ENCODE data around the gene PSMA6.
"Not testable (repeated sequence)": the region's sequence is repeated elsewhere in the genome, so short reads cannot be mapped to it uniquely, and the experiment has no call there.

Gene PSMA6

DNA sequence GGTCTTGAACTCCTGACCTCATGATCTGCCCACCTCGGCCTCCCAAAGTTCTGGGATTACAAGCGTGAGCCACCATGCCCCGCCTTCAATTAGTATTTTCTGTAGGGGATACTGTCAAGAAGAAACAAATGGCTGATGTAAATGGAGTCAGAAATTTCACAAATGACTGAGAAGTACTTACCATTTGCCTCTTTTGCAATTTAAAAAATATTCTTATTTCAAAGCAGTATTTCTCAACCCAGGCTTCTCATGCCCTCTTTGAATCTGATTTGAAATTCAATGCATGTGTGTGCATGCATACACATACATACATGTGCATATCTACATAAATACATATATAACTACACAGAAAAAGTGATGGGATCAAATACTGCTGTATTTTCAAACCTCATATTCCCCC lies 4.4 kb downstream of the PSMA6 start:
- Histone ChIP-seq H3K4me3 (ENCODE audit: severe bottlenecking) (no peak overlapping the region), H3K4me1 (ENCODE audit: insufficient read depth, poor library complexity, severe bottlenecking) (peaks cover 24% of the 10 kb centered on the region), H3K36me3 (ENCODE audit: low read depth) (peaks cover 57% of the 10 kb centered on the region), H3K9me3 (ENCODE audit: severe bottlenecking) (no peaks in the 10 kb centered on the region), H3K27ac (ENCODE audit: poor library complexity, severe bottlenecking) (no peak overlapping the region), H3K27me3 (ENCODE audit: insufficient read depth, poor library complexity, severe bottlenecking) (no peaks in the 10 kb centered on the region)
- no peak for DNase-seq (ENCODE audit: low spot score)
- TF ChIP-seq, protein P1, sequence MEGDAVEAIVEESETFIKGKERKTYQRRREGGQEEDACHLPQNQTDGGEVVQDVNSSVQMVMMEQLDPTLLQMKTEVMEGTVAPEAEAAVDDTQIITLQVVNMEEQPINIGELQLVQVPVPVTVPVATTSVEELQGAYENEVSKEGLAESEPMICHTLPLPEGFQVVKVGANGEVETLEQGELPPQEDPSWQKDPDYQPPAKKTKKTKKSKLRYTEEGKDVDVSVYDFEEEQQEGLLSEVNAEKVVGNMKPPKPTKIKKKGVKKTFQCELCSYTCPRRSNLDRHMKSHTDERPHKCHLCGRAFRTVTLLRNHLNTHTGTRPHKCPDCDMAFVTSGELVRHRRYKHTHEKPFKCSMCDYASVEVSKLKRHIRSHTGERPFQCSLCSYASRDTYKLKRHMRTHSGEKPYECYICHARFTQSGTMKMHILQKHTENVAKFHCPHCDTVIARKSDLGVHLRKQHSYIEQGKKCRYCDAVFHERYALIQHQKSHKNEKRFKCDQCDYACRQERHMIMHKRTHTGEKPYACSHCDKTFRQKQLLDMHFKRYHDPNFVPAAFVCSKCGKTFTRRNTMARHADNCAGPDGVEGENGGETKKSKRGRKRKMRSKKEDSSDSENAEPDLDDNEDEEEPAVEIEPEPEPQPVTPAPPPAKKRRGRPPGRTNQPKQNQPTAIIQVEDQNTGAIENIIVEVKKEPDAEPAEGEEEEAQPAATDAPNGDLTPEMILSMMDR (IDR thresholded peaks at IDR 0.05; ENCODE audit: poor library complexity, severe bottlenecking), result no peak
- ATAC-seq (ENCODE audit: low read depth), result no peak

DNA sequence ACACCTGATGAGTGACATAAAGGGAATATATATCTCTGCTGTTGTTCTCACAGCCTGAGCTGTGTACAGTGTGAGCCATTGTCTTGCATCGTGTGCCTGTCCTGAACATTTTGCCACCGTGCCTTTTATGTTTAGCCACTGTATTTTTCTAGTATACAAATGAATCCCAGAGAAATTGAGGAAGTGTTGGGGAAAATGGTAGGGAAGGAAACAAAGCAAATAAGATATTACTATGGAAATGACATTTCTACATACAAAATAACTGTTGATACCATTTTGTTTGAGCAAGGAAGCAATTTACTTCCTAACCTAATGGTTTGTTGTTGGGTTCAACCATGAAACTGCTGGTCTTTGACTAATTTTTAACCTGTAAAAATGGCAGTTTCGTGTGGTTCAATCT lies 5.5 kb downstream of the PSMA6 start:
- H3K4me1 ChIP-seq (ENCODE audit: insufficient read depth, poor library complexity, severe bottlenecking), result peaks cover 26% of the 10 kb centered on the region

DNA sequence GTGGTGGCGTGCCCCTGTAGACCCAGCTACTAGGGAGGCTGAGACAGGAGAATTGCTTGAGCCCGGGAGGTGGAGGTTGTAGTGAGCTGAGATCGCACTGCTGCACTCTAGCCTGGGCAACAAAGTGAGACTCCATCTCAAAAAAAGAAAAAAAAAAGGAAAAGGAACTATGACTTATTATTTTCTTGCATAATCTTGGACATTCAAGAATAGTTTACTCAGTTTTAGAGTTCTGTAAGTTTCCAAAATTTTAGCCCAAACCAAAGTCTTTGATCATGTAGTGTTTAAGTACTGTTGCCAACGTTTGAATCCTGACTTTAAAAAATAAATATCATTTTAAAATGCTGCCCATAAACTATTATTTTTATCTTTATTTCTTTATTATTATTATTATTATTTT lies 6.2 kb downstream of the PSMA6 start:
- H3K9me3 ChIP-seq (ENCODE audit: severe bottlenecking), result no peaks in the 10 kb centered on the region
- TF ChIP-seq, protein P1 (IDR thresholded peaks at IDR 0.05; ENCODE audit: poor library complexity, severe bottlenecking), result no peak
- DNase-seq (ENCODE audit: low spot score) (no peak), ATAC-seq (ENCODE audit: low read depth) (no peak)
- peaks cover 26% of the 10 kb centered on the region for H3K4me1 ChIP-seq (ENCODE audit: insufficient read depth, poor library complexity, severe bottlenecking)
- no peaks in the 10 kb centered on the region for H3K27me3 ChIP-seq (ENCODE audit: insufficient read depth, poor library complexity, severe bottlenecking)
- H3K27ac ChIP-seq (ENCODE audit: poor library complexity, severe bottlenecking), result no peak overlapping the region
- H3K36me3 ChIP-seq (ENCODE audit: low read depth), result peaks cover 69% of the 10 kb centered on the region
- H3K4me3 ChIP-seq (ENCODE audit: severe bottlenecking), result no peak overlapping the region

More for the DNA sequence above, 5.5 kb downstream of the PSMA6 start:
- Histone ChIP-seq H3K27ac (ENCODE audit: poor library complexity, severe bottlenecking) (no peak overlapping the region), H3K9me3 (ENCODE audit: severe bottlenecking) (no peaks in the 10 kb centered on the region), H3K27me3 (ENCODE audit: insufficient read depth, poor library complexity, severe bottlenecking) (no peaks in the 10 kb centered on the region), H3K4me3 (ENCODE audit: severe bottlenecking) (no peak overlapping the region), H3K36me3 (ENCODE audit: low read depth) (peaks cover 69% of the 10 kb centered on the region)
- TF ChIP-seq, protein P1 (IDR thresholded peaks at IDR 0.05; ENCODE audit: poor library complexity, severe bottlenecking), result no peak
- no peak for ATAC-seq (ENCODE audit: low read depth)
- DNase-seq (ENCODE audit: low spot score), result no peak

DNA sequence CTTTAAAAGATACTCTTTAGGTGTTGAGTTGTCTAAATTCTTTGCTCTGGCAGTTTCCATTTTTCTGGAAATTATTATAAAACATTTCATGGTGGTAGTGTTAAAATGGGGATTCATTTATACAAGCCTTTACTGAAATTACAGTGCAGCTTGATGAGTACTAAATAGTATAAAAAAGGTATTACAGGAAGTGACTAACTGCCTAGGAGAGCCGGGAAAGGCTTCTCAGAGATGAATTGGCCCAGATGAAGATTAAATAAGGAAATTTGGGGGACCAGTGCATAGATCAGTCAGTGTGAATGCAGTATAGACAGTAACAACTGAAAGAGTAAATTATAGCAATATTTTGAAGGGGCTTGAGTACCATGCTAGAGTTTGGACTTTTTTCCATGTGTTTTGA lies 7.5 kb downstream of the PSMA6 start:
- TF ChIP-seq, protein P1 (IDR thresholded peaks at IDR 0.05; ENCODE audit: poor library complexity, severe bottlenecking), result no peak

DNA sequence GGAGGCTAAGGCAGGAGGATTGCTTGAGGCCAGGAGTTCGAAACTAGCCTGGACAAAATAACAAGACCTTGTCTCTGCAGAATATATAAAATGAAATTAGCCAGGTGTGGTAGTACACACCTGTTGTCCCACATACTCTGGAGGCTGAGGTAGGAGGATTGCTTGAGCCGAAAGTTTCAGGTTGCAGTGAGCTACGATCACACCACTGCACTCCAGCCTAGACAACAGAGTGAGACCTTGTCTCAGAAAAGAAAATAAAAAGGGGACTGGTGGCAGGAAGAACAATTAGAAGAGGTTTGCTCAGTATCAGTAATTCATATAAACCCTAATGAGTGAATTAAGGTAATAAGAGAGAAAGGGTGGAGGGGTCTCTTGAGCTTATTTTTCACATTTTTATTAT lies 8.0 kb downstream of the PSMA6 start:
- Histone ChIP-seq H3K27ac (ENCODE audit: poor library complexity, severe bottlenecking) (peak overlapping the region; percentile 33), H3K4me3 (ENCODE audit: severe bottlenecking) (no peak overlapping the region), H3K27me3 (ENCODE audit: insufficient read depth, poor library complexity, severe bottlenecking) (no peaks in the 10 kb centered on the region), H3K36me3 (ENCODE audit: low read depth) (peaks cover 61% of the 10 kb centered on the region), H3K4me1 (ENCODE audit: insufficient read depth, poor library complexity, severe bottlenecking) (peaks cover 11% of the 10 kb centered on the region), H3K9me3 (ENCODE audit: severe bottlenecking) (no peaks in the 10 kb centered on the region)
- no peak for ATAC-seq (ENCODE audit: low read depth)
- DNase-seq (ENCODE audit: low spot score), result no peak
- TF ChIP-seq, protein P1 (IDR thresholded peaks at IDR 0.05; ENCODE audit: poor library complexity, severe bottlenecking), result no peak

More for the DNA sequence above, 7.5 kb downstream of the PSMA6 start:
- ATAC-seq (ENCODE audit: low read depth) (peak; percentile 81), DNase-seq (ENCODE audit: low spot score) (no peak)
- Histone ChIP-seq H3K9me3 (ENCODE audit: severe bottlenecking) (no peaks in the 10 kb centered on the region), H3K4me1 (ENCODE audit: insufficient read depth, poor library complexity, severe bottlenecking) (peaks cover 15% of the 10 kb centered on the region), H3K4me3 (ENCODE audit: severe bottlenecking) (no peak overlapping the region), H3K27ac (ENCODE audit: poor library complexity, severe bottlenecking) (peak overlapping the region; percentile 33), H3K27me3 (ENCODE audit: insufficient read depth, poor library complexity, severe bottlenecking) (no peaks in the 10 kb centered on the region), H3K36me3 (ENCODE audit: low read depth) (peaks cover 64% of the 10 kb centered on the region)

DNA sequence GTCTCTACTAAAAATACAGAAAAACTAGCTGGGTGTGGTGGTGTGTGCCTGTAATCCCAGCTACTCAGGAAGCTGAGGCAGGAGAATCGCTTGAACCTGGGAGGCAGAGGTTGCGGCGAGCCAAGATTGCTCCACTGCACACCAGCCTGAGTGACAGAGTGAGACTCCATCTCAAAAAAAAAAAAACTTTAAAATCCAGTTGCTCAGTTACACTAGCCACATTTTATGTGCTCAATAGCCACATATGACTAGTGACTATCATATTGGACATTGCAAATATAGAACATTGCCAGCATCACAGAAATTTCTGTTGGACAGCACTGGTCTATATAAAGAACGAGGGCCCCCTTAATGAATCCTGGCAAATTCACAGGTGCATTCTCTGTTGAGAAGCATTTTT lies 9.2 kb downstream of the PSMA6 start:
- not testable (repeated sequence) for H3K4me3 ChIP-seq (ENCODE audit: severe bottlenecking); H3K27ac ChIP-seq (ENCODE audit: poor library complexity, severe bottlenecking); DNase-seq (ENCODE audit: low spot score); H3K27me3 ChIP-seq (ENCODE audit: insufficient read depth, poor library complexity, severe bottlenecking); H3K9me3 ChIP-seq (ENCODE audit: severe bottlenecking); ATAC-seq (ENCODE audit: low read depth)
- Histone ChIP-seq H3K4me1 (ENCODE audit: insufficient read depth, poor library complexity, severe bottlenecking) (peaks cover 14% of the 10 kb centered on the region), H3K36me3 (ENCODE audit: low read depth) (peaks cover 62% of the 10 kb centered on the region)

Measured in RWPE2 (cell line).